Loucy (cell line): ENCODE data around the gene RPTOR.

Experiments
- H2AFZ ChIP-seq: fragments of 200-600 bp; sonication (generic); 2 replicates; pipeline ENCODE4 v1.6.0; 2016; ENCODE audit warnings: antibody characterized with exemption, mild to moderate bottlenecking, low read length, moderate library complexity
- H3F3A ChIP-seq: fragments of 200-600 bp; 2 replicates; pipeline ENCODE4 v1.6.0; 2016; ENCODE audit warnings: antibody characterized with exemption, low read depth, mild to moderate bottlenecking
- H3K27me3 ChIP-seq: fragments of 200-600 bp; sonication (generic); 2 replicates; pipeline ENCODE4 v1.6.1; 2014; ENCODE audit warnings: low read length, mild to moderate bottlenecking; ENCODE audit not compliant: insufficient read depth, poor library complexity, severe bottlenecking
- H3K36me3 ChIP-seq: fragments of 200-600 bp; sonication (generic); 2 replicates; pipeline ENCODE4 v1.6.1; 2016; ENCODE audit warnings: low read length; ENCODE audit not compliant: insufficient read depth
- H3K4me1 ChIP-seq: fragments of 200-600 bp; sonication (generic); 2 replicates; pipeline ENCODE4 v1.5.1; 2014; ENCODE audit warnings: low read length, mild to moderate bottlenecking; ENCODE audit not compliant: insufficient read depth, poor library complexity, severe bottlenecking
- H3K4me2 ChIP-seq: fragments of 200-600 bp; sonication (generic); 2 replicates; pipeline ENCODE4 v1.6.0; 2014; ENCODE audit warnings: antibody characterized with exemption, low read length, low read depth, mild to moderate bottlenecking; ENCODE audit not compliant: poor library complexity, severe bottlenecking
- H3K4me3 ChIP-seq: fragments of 200-600 bp; sonication (generic); 2 replicates; pipeline ENCODE4 v1.5.1; 2014; ENCODE audit warnings: low read length, mild to moderate bottlenecking, mixed read lengths; ENCODE audit not compliant: poor library complexity, severe bottlenecking
- H3K79me2 ChIP-seq: fragments of 200-600 bp; sonication (generic); 2 replicates; pipeline ENCODE4 v1.6.1; 2014; ENCODE audit warnings: low read length; ENCODE audit not compliant: insufficient read depth
- H3K9ac ChIP-seq: fragments of 200-600 bp; sonication (generic); 2 replicates; pipeline ENCODE4 v1.6.0; 2014; ENCODE audit warnings: mild to moderate bottlenecking, low read depth, low read length, moderate library complexity; ENCODE audit not compliant: poor library complexity, severe bottlenecking
- H3K9me2 ChIP-seq: fragments of 200-600 bp; sonication (generic); replicated peaks from 2 replicates; pipeline ENCODE4 v1.6.1; 2016; ENCODE audit warnings: low read depth, low read length, mixed read lengths
- H3K9me3 ChIP-seq: fragments of 200-600 bp; sonication (generic); 2 replicates; pipeline ENCODE4 v1.6.1; 2014; ENCODE audit warnings: mild to moderate bottlenecking, antibody characterized with exemption, low read length, low read depth; ENCODE audit not compliant: insufficient read depth
- H4K20me1 ChIP-seq: fragments of 200-600 bp; sonication (generic); 2 replicates; pipeline ENCODE4 v1.6.0; 2014; ENCODE audit warnings: antibody characterized with exemption, low read length, mild to moderate bottlenecking; ENCODE audit not compliant: insufficient read depth, poor library complexity, severe bottlenecking
- CTCF ChIP-seq: fragments of 200-600 bp; sonication (generic); conservative IDR thresholded peaks from 2 replicates; pipeline ENCODE4 v1.5.1; 2014; ENCODE audit warnings: mild to moderate bottlenecking, antibody characterized with exemption, low read length
- EZH2phosphoT487 ChIP-seq: fragments of 200-600 bp; IDR thresholded peaks from 2 replicates; pipeline ENCODE4 v1.6.1; 2018; ENCODE audit warnings: antibody characterized with exemption, mild to moderate bottlenecking, moderate library complexity, borderline replicate concordance

The RPTOR gene

GRCh38 chr17:80774146-80774545, 229.5 kb downstream of the RPTOR start:
- H3K4me2 ChIP-seq: no peak overlapping the region
- peaks cover 38% of the 10 kb centered on the region; the same call in 1 of the 2 replicates for H3K79me2 ChIP-seq
- no peaks in the 10 kb centered on the region for H3K9me2 ChIP-seq
- H3K9ac ChIP-seq: peak overlapping the region; percentile 61
- no peak overlapping the region for H2AFZ ChIP-seq
- peaks cover 50% of the 10 kb centered on the region for H3K4me1 ChIP-seq
- no peaks in the 10 kb centered on the region for H4K20me1 ChIP-seq
- H3K9me3 ChIP-seq: no peaks in the 10 kb centered on the region
- H3K4me3 ChIP-seq: no peak overlapping the region
- no peaks in the 10 kb centered on the region for H3K27me3 ChIP-seq
- TF ChIP-seq CTCF: no peak
- TF ChIP-seq EZH2phosphoT487: no peak
- H3F3A ChIP-seq: no peaks in the 10 kb centered on the region
- H3K36me3 ChIP-seq: peaks cover 7% of the 10 kb centered on the region; the same call in 1 of the 2 replicates

GRCh38 chr17:80774643-80775281, 230.1 kb downstream of the RPTOR start:
- Histone ChIP-seq H3K36me3 (peaks cover 7% of the 10 kb centered on the region; the same call in 1 of the 2 replicates), H3K27me3 (no peaks in the 10 kb centered on the region), H3K9me2 (no peaks in the 10 kb centered on the region), H3K79me2 (peaks cover 32% of the 10 kb centered on the region; the same call in 1 of the 2 replicates), H3K4me2 (peak overlapping the region; percentile 19), H3K9ac (peak overlapping the region; percentile 61), H3K4me3 (no peak overlapping the region), H3K4me1 (peaks cover 51% of the 10 kb centered on the region), H3K9me3 (no peaks in the 10 kb centered on the region), H3F3A (no peaks in the 10 kb centered on the region), H4K20me1 (no peaks in the 10 kb centered on the region), H2AFZ (no peak overlapping the region)
- no peak for TF ChIP-seq EZH2phosphoT487
- no peak for TF ChIP-seq CTCF

- peak overlapping the region; percentile 61 for H3K9ac ChIP-seq
- peaks cover 22% of the 10 kb centered on the region; the same call in 1 of the 2 replicates for H3K79me2 ChIP-seq
- no peak overlapping the region for H3K4me2 ChIP-seq
- H3K27me3 ChIP-seq: no peaks in the 10 kb centered on the region
- H2AFZ ChIP-seq: no peak overlapping the region
- no peaks in the 10 kb centered on the region for H3F3A ChIP-seq
- no peak for TF ChIP-seq CTCF
- no peak for TF ChIP-seq EZH2phosphoT487
- H3K9me2 ChIP-seq: no peaks in the 10 kb centered on the region
- no peak overlapping the region for H3K4me3 ChIP-seq
- no peaks in the 10 kb centered on the region for H3K9me3 ChIP-seq
- peaks cover under 1% of the 10 kb centered on the region; the same call in 1 of the 2 replicates for H3K36me3 ChIP-seq
- H4K20me1 ChIP-seq: no peaks in the 10 kb centered on the region
- H3K4me1 ChIP-seq: peaks cover 57% of the 10 kb centered on the region
These were observed 231.2 kb downstream of the RPTOR start for GRCh38 chr17:80775863-80776262.
